Heart right ventricle (tissue), 16 donors: Measurements from ENCODE around the gene RPGRIP1L. TPM values are rescaled to one million over a fixed set of nuclear protein-coding genes. Genes with fewer than 3 reads are reported as not detected.
A peak's percentile ranks its signal among the peaks of the same experiment; 100 is the strongest.

Experiments
- ATAC-seq, 8 donors: fragments of 200-7000 bp; cut with Tn5 transposase; one replicate each; pipeline ENCODE4 v1.9.1; 2020; ENCODE audit warnings: mild to moderate bottlenecking in 8 of 8, moderate library complexity in 8 of 8, moderate number of reproducible peaks in 1 of 8
- DNase-seq, 2 donors: peaks; one replicate each; pipeline ENCODE4 v3.0.0-alpha.2; 2020
- H3K27ac ChIP-seq, 10 donors: fragments of 200-600 bp; sonication (generic) in 2 of 10; one replicate each; pipeline versions ENCODE4 v1.5.0 to v1.8.0; 2020 to 2022; ENCODE audit warnings: mild to moderate bottlenecking in 3 of 10
- H3K27me3 ChIP-seq, 7 donors: fragments of 200-600 bp; one replicate each; pipeline ENCODE4 v1.8.0; 2021 to 2022; ENCODE audit warnings: mild to moderate bottlenecking in 2 of 7
- H3K36me3 ChIP-seq, 9 donors: fragments of 200-600 bp; sonication (generic) in 1 of 9; one replicate each; pipeline versions ENCODE4 v1.5.0 to v1.8.0; 2020 to 2022; ENCODE audit warnings: mild to moderate bottlenecking in 2 of 9
- H3K4me1 ChIP-seq, 9 donors: fragments of 200-600 bp; sonication (generic) in 1 of 9; one replicate each; pipeline versions ENCODE4 v1.5.0 to v1.8.0; 2020 to 2022; ENCODE audit warnings: mild to moderate bottlenecking in 4 of 9
- H3K4me3 ChIP-seq, 10 donors: fragments of 200-600 bp; sonication (generic) in 2 of 10; one replicate each; pipeline versions ENCODE4 v1.5.0 to v1.8.0; 2020 to 2022; ENCODE audit warnings: mild to moderate bottlenecking in 7 of 10, moderate library complexity in 2 of 10
- H3K9me3 ChIP-seq, 11 donors: fragments of 200-600 bp in 10 of 11; sonication (generic) in 2 of 11; one replicate each; pipeline versions ENCODE4 v1.5.0 to v1.8.0; 2013 to 2022; ENCODE audit warnings: mild to moderate bottlenecking in 2 of 11, control low read depth in 1 of 11, moderate library complexity in 1 of 11
- CTCF ChIP-seq, 9 donors: fragments of 200-600 bp; sonication (generic) in 2 of 9; IDR thresholded peaks; one replicate each; pipeline versions ENCODE4 v1.5.0 to v1.8.0; 2021 to 2022; ENCODE audit warnings: antibody characterized with exemption in 9 of 9, mild to moderate bottlenecking in 5 of 9, moderate library complexity in 1 of 9
- WGBS, 2 donors: extraction: QIAGEN DNeasy Blood & Tissue Kit; methylation state at CpG; one replicate each; pipeline ENCODE4 v1.1.7; 2013; ENCODE audit warnings: inconsistent platforms in 1 of 2; 5-methylcytosine and 5-hydroxymethylcytosine counted together
- intact Hi-C, 10 donors: fragments of 100-400 bp; cut with DNase I; formaldehyde crosslinking; loops; one replicate each; pipeline versions ENCODE4 v1.11.1 to v1.14.2; 2022
- polyA plus RNA-seq, 2 donors: library from polyadenylated mRNA; stranded (reverse); fragments of 200-250 nt; gene quantifications; one replicate each; pipeline ENCODE4 v1.2.3, GENCODE V29; 2013
- total RNA-seq, 10 donors: library from RNA; stranded (reverse); fragmentation: NEBNext Ultra II Directional in 3 of 10; extraction: Animal tissue kit (Norgen Biotek cat#: 25700) in 3 of 10; gene quantifications; one replicate each; pipeline versions ENCODE4 v1.2.1 to v1.2.4, GENCODE V29; 2021 to 2023
- donor health status: Arrhythmogenic right ventricular cardiomyopathy.
- donor health status: ischemic (EF 13 %, LVEDD 7.1; RV severe dilation, severe dysfunction).
- donor health status: healthy with polysubstance abuse.
- donor health status: DM: no; HTN: yes; CAD: no.
- donor health status: DM: no; HTN: no; CAD: no.
- donor health status: ischemic (EF 25% LVEDD 6.9; RV normal size, moderate dysfunction).
- donor health status: ischemic (EF 25% LVEDD 5.7; RV mildly dilated, moderate dysfunction).
- donor health status: healthy.
- donor health status: DM: yes; HTN: yes; CAD: no.
- donor health status: Ischemic cardiomyopathy.
- donor health status: ischemic (EF 35%, LVEDD 5.7; RV mildly dilated, moderate dysfunction).
- donor health status: nonischemic (EF 11% LVEDD 7.7; RV severe dilation, severe dysfunction).
- donor health status: DM: yes; HTN: yes; CAD: no.
- donor health status: PGD.
- donor health status: ischemic (EF 29% LVEDD 5.4; RV normal size, mild dysfunction).
- donor health status: nonischemic (EF 23%, LVEDD 6.1; RV moderate dilation, normal function).

Gene RPGRIP1L
- total and polyA plus RNA-seq, 12 donors, result 0.96 to 3.7 (median 2.4) TPM

GRCh38 chr16:53721017-53721416 is 17.4 kb upstream of the RPGRIP1L start:
- ATAC-seq (no peak), DNase-seq (no peak)
- 93 to 94% methylated on average over 5 of the region's 5 CpGs for WGBS, 2 donors
- Histone ChIP-seq H3K27ac (no peak overlapping the region), H3K4me3 (no peak overlapping the region), H3K27me3 (no peaks in the 10 kb centered on the region), H3K9me3 (no peaks in the 10 kb centered on the region), H3K4me1 (peaks cover 0 to 42% (median 18%) of the 10 kb centered on the region in 9 donors), H3K36me3 (no peaks in the 10 kb centered on the region)
- no peak for TF ChIP-seq CTCF (IDR thresholded peaks at IDR 0.05)
- intact Hi-C loops, result no loop called here

GRCh38 chr16:53717577-53717976 is 13.9 kb upstream of the RPGRIP1L start:
- Histone ChIP-seq H3K36me3 (no peaks in the 10 kb centered on the region), H3K27ac (no peak overlapping the region), H3K4me3 (no peak overlapping the region), H3K27me3 (no peaks in the 10 kb centered on the region), H3K4me1 (peaks cover 0 to 56% (median 25%) of the 10 kb centered on the region in 9 donors), H3K9me3 (no peaks in the 10 kb centered on the region)
- TF ChIP-seq CTCF (IDR thresholded peaks at IDR 0.05), result no peak
- DNase-seq, result no peak
- no peak for ATAC-seq
- intact Hi-C loops, result no loop called here
- WGBS, 2 donors, result 77 to 78% methylated on average over 3 of the region's 3 CpGs

- intact Hi-C loops, result no loop called here
- H3K4me1 ChIP-seq, result peaks cover 0 to 62% (median 32%) of the 10 kb centered on the region in 9 donors
Measured at GRCh38 chr16:53715023-53715384, 11.3 kb upstream of the RPGRIP1L start.

GRCh38 chr16:53714205-53715022 is 10.8 kb upstream of the RPGRIP1L start:
- Histone ChIP-seq H3K27me3 (no peaks in the 10 kb centered on the region), H3K4me1 (peaks cover 0 to 62% (median 32%) of the 10 kb centered on the region in 9 donors), H3K9me3 (no peaks in the 10 kb centered on the region), H3K36me3 (no peaks in the 10 kb centered on the region), H3K4me3 (no peak overlapping the region), H3K27ac (peak overlapping the region in 1 of 10 donors; percentile 20)
- peak in 6 of 8 donors; percentile 51 to 68 (median 59) for ATAC-seq
- no peak for DNase-seq
- no peak for TF ChIP-seq CTCF (IDR thresholded peaks at IDR 0.05)
- 70 to 73% methylated on average over 7 of the region's 7 CpGs for WGBS, 2 donors
- intact Hi-C loops, result no loop called here

More at GRCh38 chr16:53715023-53715384, 11.3 kb upstream of the RPGRIP1L start:
- Histone ChIP-seq H3K4me3 (no peak overlapping the region), H3K36me3 (no peaks in the 10 kb centered on the region), H3K9me3 (no peaks in the 10 kb centered on the region), H3K27ac (no peak overlapping the region), H3K27me3 (no peaks in the 10 kb centered on the region)
- 91 to 94% methylated on average over 2 of the region's 2 CpGs for WGBS, 2 donors
- ATAC-seq, result peak in 2 of 8 donors; percentile 7 to 14
- DNase-seq, result no peak
- TF ChIP-seq CTCF (IDR thresholded peaks at IDR 0.05), result no peak
